HEK293 (cell line): Measurements from ENCODE around the gene MTARC2.

Source experiments
- CTCF ChIA-PET: fragments of 350-600 bp; formaldehyde crosslinking; extraction: SDS; loops from one replicate; lab custom pipeline; 2021; ENCODE audit warnings: antibody characterized with exemption; lab: Yijun Ruan, JAX
- POLR2A ChIA-PET: fragments of 300-600 bp; formaldehyde crosslinking; extraction: SDS; loops from one replicate; lab custom pipeline; 2020; ENCODE audit warnings: antibody characterized with exemption, inconsistent platforms; lab: Yijun Ruan, JAX
- H3K27ac ChIP-seq: fragments of 200-500 bp; sonication (Bioruptor generic); 2 replicates; pipeline ENCODE4 v1.5.1; 2014; ENCODE audit warnings: low read depth, low read length, control low read depth, inconsistent platforms; ENCODE audit errors: extremely low read depth
- H3K36me3 ChIP-seq, 2 experiments: fragments of 200-500 bp in 1 of 2; sonication (Bioruptor generic) in 1 of 2; 1 replicate in 1 of 2; 2 replicates in 1 of 2; pipeline ENCODE4 v1.5.1; 2014 to 2017; ENCODE audit warnings: inconsistent platforms in 2 of 2, low read length in 2 of 2; ENCODE audit not compliant: control insufficient read depth in 2 of 2, insufficient read depth in 1 of 2
- H3K4me1 ChIP-seq: fragments of 200-500 bp; sonication (Bioruptor generic); 2 replicates; pipeline ENCODE4 v1.5.1; 2014; ENCODE audit warnings: mild to moderate bottlenecking, low read length, inconsistent platforms; ENCODE audit not compliant: control insufficient read depth, insufficient read depth
- H3K4me3 ChIP-seq: 2 replicates; pipeline ENCODE4 v1.5.1; 2011; ENCODE audit warnings: low read depth, mild to moderate bottlenecking, control low read depth, low read length, moderate library complexity
- H3K9me3 ChIP-seq: fragments of 200-500 bp; sonication (Bioruptor generic); 2 replicates; pipeline ENCODE4 v1.5.1; 2014; ENCODE audit warnings: low read depth, low read length, inconsistent platforms; ENCODE audit not compliant: control insufficient read depth, insufficient read depth
- ATF2 ChIP-seq: fragments of 450-650 bp; formaldehyde crosslinking; IDR thresholded peaks from 2 replicates; pipeline ENCODE4 v1.5.1; 2016; ENCODE audit warnings: missing biosample characterization, missing genetic modification characterization, low read depth
- BCL11A ChIP-seq: fragments of 450-650 bp; formaldehyde crosslinking; IDR thresholded peaks from 2 replicates; pipeline ENCODE4 v1.5.1; 2016; ENCODE audit warnings: low read depth, missing biosample characterization, missing genetic modification characterization
- EGR2 ChIP-seq: fragments of 450-650 bp; formaldehyde crosslinking; IDR thresholded peaks from 2 replicates; pipeline ENCODE4 v1.5.1; 2016; ENCODE audit warnings: low read depth, missing biosample characterization, missing genetic modification characterization
- KLF16 ChIP-seq: fragments of 450-650 bp; formaldehyde crosslinking; IDR thresholded peaks from 2 replicates; pipeline ENCODE4 v1.5.1; 2017; ENCODE audit warnings: missing biosample characterization, missing genetic modification characterization
- SCRT2 ChIP-seq: fragments of 450-650 bp; formaldehyde crosslinking; IDR thresholded peaks from 2 replicates; pipeline ENCODE4 v1.5.1; 2016; ENCODE audit warnings: missing biosample characterization, missing genetic modification characterization
- SP2 ChIP-seq: fragments of 450-650 bp; formaldehyde crosslinking; IDR thresholded peaks from 2 replicates; pipeline ENCODE4 v1.5.1; 2016; ENCODE audit warnings: missing biosample characterization, missing genetic modification characterization
- YY1 ChIP-seq: fragments of 450-650 bp; formaldehyde crosslinking; IDR thresholded peaks from 2 replicates; pipeline ENCODE4 v1.5.1; 2018; ENCODE audit warnings: missing biosample characterization, missing genetic modification characterization
- ZBTB8A ChIP-seq: fragments of 450-650 bp; formaldehyde crosslinking; IDR thresholded peaks from 2 replicates; pipeline ENCODE4 v1.5.1; 2016; ENCODE audit warnings: missing biosample characterization, missing genetic modification characterization
- ZEB2 ChIP-seq: fragments of 450-650 bp; formaldehyde crosslinking; IDR thresholded peaks from 2 replicates; pipeline ENCODE4 v1.5.1; 2016; ENCODE audit warnings: missing biosample characterization, missing genetic modification characterization
- ZNF146 ChIP-seq: fragments of 450-650 bp; formaldehyde crosslinking; IDR thresholded peaks from 2 replicates; pipeline ENCODE4 v1.5.1; 2016; ENCODE audit warnings: missing biosample characterization, missing genetic modification characterization
- ZNF155 ChIP-seq: fragments of 450-650 bp; formaldehyde crosslinking; IDR thresholded peaks from 2 replicates; pipeline ENCODE4 v1.5.1; 2016; ENCODE audit warnings: missing biosample characterization, missing genetic modification characterization
- ZNF157 ChIP-seq: fragments of 450-650 bp; formaldehyde crosslinking; IDR thresholded peaks from 2 replicates; pipeline ENCODE4 v1.5.1; 2016; ENCODE audit warnings: missing biosample characterization, missing genetic modification characterization
- ZNF16 ChIP-seq: fragments of 450-650 bp; formaldehyde crosslinking; IDR thresholded peaks from 2 replicates; pipeline ENCODE4 v1.5.1; 2016; ENCODE audit warnings: low read depth, missing biosample characterization, missing genetic modification characterization
- ZNF202 ChIP-seq: fragments of 450-650 bp; formaldehyde crosslinking; IDR thresholded peaks from 2 replicates; pipeline ENCODE4 v1.5.1; 2016; ENCODE audit warnings: missing biosample characterization, missing genetic modification characterization, borderline replicate concordance
- ZNF24 ChIP-seq: fragments of 450-650 bp; formaldehyde crosslinking; IDR thresholded peaks from 2 replicates; pipeline ENCODE4 v1.5.1; 2016; ENCODE audit warnings: missing biosample characterization, missing genetic modification characterization
- ZNF26 ChIP-seq: fragments of 450-650 bp; formaldehyde crosslinking; IDR thresholded peaks from 2 replicates; pipeline ENCODE4 v1.5.1; 2016; ENCODE audit warnings: missing biosample characterization, missing genetic modification characterization
- ZNF391 ChIP-seq: fragments of 450-650 bp; formaldehyde crosslinking; IDR thresholded peaks from 2 replicates; pipeline ENCODE4 v1.5.1; 2016; ENCODE audit warnings: low read depth, missing biosample characterization, missing genetic modification characterization, borderline replicate concordance
- ZNF398 ChIP-seq: fragments of 450-650 bp; formaldehyde crosslinking; IDR thresholded peaks from 2 replicates; pipeline ENCODE4 v1.5.1; 2017; ENCODE audit warnings: missing biosample characterization, missing genetic modification characterization
- ZNF404 ChIP-seq: fragments of 450-650 bp; formaldehyde crosslinking; IDR thresholded peaks from 2 replicates; pipeline ENCODE4 v1.5.1; 2017; ENCODE audit warnings: missing biosample characterization, missing genetic modification characterization
- ZNF416 ChIP-seq: fragments of 450-650 bp; formaldehyde crosslinking; IDR thresholded peaks from 2 replicates; pipeline ENCODE4 v1.5.1; 2016; ENCODE audit warnings: missing biosample characterization, missing genetic modification characterization
- ZNF426 ChIP-seq: fragments of 450-650 bp; formaldehyde crosslinking; IDR thresholded peaks from 2 replicates; pipeline ENCODE4 v1.5.1; 2017; ENCODE audit warnings: missing biosample characterization, missing genetic modification characterization, mild to moderate bottlenecking, inconsistent platforms, moderate library complexity
- ZNF549 ChIP-seq: fragments of 450-650 bp; IDR thresholded peaks from 2 replicates; pipeline ENCODE4 v1.5.1; 2018; ENCODE audit warnings: missing biosample characterization, missing genetic modification characterization, mild to moderate bottlenecking, inconsistent platforms, moderate library complexity
- ZNF585B ChIP-seq: fragments of 450-650 bp; formaldehyde crosslinking; IDR thresholded peaks from 2 replicates; pipeline ENCODE4 v1.5.1; 2016; ENCODE audit warnings: missing biosample characterization, missing genetic modification characterization
- ZNF621 ChIP-seq: fragments of 450-650 bp; formaldehyde crosslinking; IDR thresholded peaks from 2 replicates; pipeline ENCODE4 v1.5.1; 2017; ENCODE audit warnings: missing biosample characterization, missing genetic modification characterization
- ZNF670 ChIP-seq: fragments of 450-650 bp; formaldehyde crosslinking; IDR thresholded peaks from 2 replicates; pipeline ENCODE4 v1.5.1; 2016; ENCODE audit warnings: missing biosample characterization, missing genetic modification characterization, low read depth
- ZNF677 ChIP-seq: fragments of 450-650 bp; IDR thresholded peaks from 2 replicates; pipeline ENCODE4 v1.5.0; 2018; ENCODE audit warnings: missing biosample characterization, mild to moderate bottlenecking, missing genetic modification characterization, moderate library complexity
- ZNF704 ChIP-seq: fragments of 450-650 bp; formaldehyde crosslinking; IDR thresholded peaks from 2 replicates; pipeline ENCODE4 v1.5.1; 2016; ENCODE audit warnings: missing biosample characterization, missing genetic modification characterization
- ZNF776 ChIP-seq: fragments of 450-650 bp; formaldehyde crosslinking; IDR thresholded peaks from 2 replicates; pipeline ENCODE4 v1.5.0; 2017; ENCODE audit warnings: missing biosample characterization, missing genetic modification characterization, borderline replicate concordance
- ZSCAN4 ChIP-seq: fragments of 450-650 bp; formaldehyde crosslinking; IDR thresholded peaks from 2 replicates; pipeline ENCODE4 v1.5.1; 2017; ENCODE audit warnings: missing biosample characterization, missing genetic modification characterization

The MTARC2 gene

GRCh38 chr1:220754918-220755295 is 6.8 kb downstream of the MTARC2 start (continued):
- no peak for TF ChIP-seq YY1

GRCh38 chr1:220755309-220755708 is 7.2 kb downstream of the MTARC2 start:
- ChIA-PET POLR2A (no interaction called here), CTCF (interaction anchor here (0.8 kb wide), 1 partner anchor 19 kb away, joined by 3 read pairs; no protein-coding TSS in a partner anchor)
- TF ChIP-seq ZNF416 (tag by site-specific recombination) = no peak
- no peak for TF ChIP-seq EGR2 (tag by site-specific recombination)
- no peak for TF ChIP-seq ZNF16 (tag by site-specific recombination)
- no peak for TF ChIP-seq ZNF391 (tag by site-specific recombination)
- TF ChIP-seq ZNF704 (tag by site-specific recombination) = no peak
- no peak for TF ChIP-seq ZNF549
- no peak for TF ChIP-seq ZNF426
- no peak for TF ChIP-seq ZNF24 (tag by site-specific recombination)
- no peak for TF ChIP-seq ZNF585B (tag by site-specific recombination)
- TF ChIP-seq ATF2 (tag by site-specific recombination) = no peak
- no peak for TF ChIP-seq ZEB2 (tag by site-specific recombination)
- no peak for TF ChIP-seq BCL11A (tag by site-specific recombination)
- no peak for TF ChIP-seq ZSCAN4
- no peak for TF ChIP-seq ZNF776 (tag by site-specific recombination)
- no peak for TF ChIP-seq SCRT2 (tag by site-specific recombination)
- TF ChIP-seq ZNF155 (tag by site-specific recombination) = no peak
- no peak for TF ChIP-seq ZNF670
- no peak for TF ChIP-seq KLF16 (tag by site-specific recombination)
- no peak for TF ChIP-seq ZBTB8A (tag by site-specific recombination)

GRCh38 chr1:220757441-220757840 is 9.3 kb downstream of the MTARC2 start:
- TF ChIP-seq ZNF404 (no peak), ZNF677 (tag by site-specific recombination) (no peak), SP2 (tag by site-specific recombination) (no peak), ZNF157 (tag by site-specific recombination) (no peak), ZNF621 (tag by site-specific recombination) (no peak), ZNF146 (tag by site-specific recombination) (no peak), ZNF398 (tag by site-specific recombination) (no peak), ZNF26 (tag by site-specific recombination) (no peak), ZNF202 (tag by site-specific recombination) (no peak)
- TF ChIP-seq, all 188 proteins: peak for 0
- ChIA-PET CTCF (interaction anchor here (0.9 to 1.9 kb wide), 2 partner anchors 17 to 19 kb away, joined by 5 to 10 read pairs; no protein-coding TSS in a partner anchor), POLR2A (interaction anchor here (0.9 kb wide), 1 partner anchor 10 kb away, joined by 3 read pairs; the partner anchor contains the start of gene MTARC2)

More at GRCh38 chr1:220755309-220755708, 7.2 kb downstream of the MTARC2 start:
- Histone ChIP-seq H3K9me3 (no peaks in the 10 kb centered on the region), H3K4me1 (0 out of 2 replicates have a peak, but pooled peaks cover 2% of the 10 kb centered on the region), H3K4me3 (no peak overlapping the region), H3K27ac (no peak overlapping the region), H3K36me3 (peaks cover 20 to 40% of the 10 kb centered on the region in 2 experiments)

More at GRCh38 chr1:220757441-220757840, 9.3 kb downstream of the MTARC2 start:
- H3K27ac ChIP-seq = no peak overlapping the region
- no peak overlapping the region for H3K4me3 ChIP-seq
- H3K4me1 ChIP-seq = no peaks in the 10 kb centered on the region
- no peaks in the 10 kb centered on the region for H3K9me3 ChIP-seq
- peaks cover 20 to 55% of the 10 kb centered on the region in 2 experiments for H3K36me3 ChIP-seq
